GM12878 (cell line): ENCODE results near the gene COMT. TPM values are rescaled to one million over a fixed set of nuclear protein-coding genes. Genes with fewer than 3 reads are reported as not detected.

Source experiments
- ATAC-seq: fragments of 200-7000 bp; cut with Tn5 transposase; 3 replicates; pipeline ENCODE4 v1.9.1; 2020; ENCODE audit warnings: mild to moderate bottlenecking, moderate library complexity
- BruUV-seq: library from RNA; stranded (reverse); fragments of 400-500 nt; replicated peaks from 2 replicates; lab custom pipeline; 2021; lab: Mats Ljungman, UMichigan
- CTCF ChIA-PET: fragments of 300-600 bp; sonication (Branson Sonifier 250); formaldehyde crosslinking; extraction: SDS; loops from one replicate; lab custom pipeline; 2021; ENCODE audit warnings: inconsistent platforms; lab: Yijun Ruan, JAX
- POLR2A ChIA-PET: fragments of 350-600 bp; formaldehyde crosslinking; extraction: SDS; loops from one replicate; lab custom pipeline; 2021; ENCODE audit warnings: inconsistent platforms; lab: Charles Lee
- RAD21 ChIA-PET: fragments of 300-600 bp; sonication (Branson Sonifier 250); formaldehyde crosslinking; loops from one replicate; lab custom pipeline; 2023; ENCODE audit warnings: antibody characterized with exemption; ENCODE audit not compliant: unreplicated experiment; lab: Charles Lee
- SMC1A ChIA-PET: fragments of 300-600 bp; sonication (Branson Sonifier 250); formaldehyde crosslinking; loops from one replicate; lab custom pipeline; 2023; ENCODE audit not compliant: unreplicated experiment, uncharacterized antibody; lab: Charles Lee
- DNase-seq: peaks from one replicate; pipeline ENCODE4 v3.0.0-alpha.2; 2011; ENCODE audit warnings: low read depth, low spot score
- FAIRE-seq: peaks from 3 replicates; lab custom pipeline; 2011; peaks lifted over from hg19 to GRCh38; lab: Jason Lieb, UNC
- H2AFZ ChIP-seq: 2 replicates; pipeline ENCODE4 v1.6.0; 2011; ENCODE audit warnings: low read depth, low read length, control low read depth; ENCODE audit not compliant: control insufficient read depth
- H3K27ac ChIP-seq: 2 replicates; pipeline ENCODE4 v1.5.1; 2011; ENCODE audit warnings: control low read depth; ENCODE audit not compliant: control insufficient read depth, insufficient read depth
- H3K27me3 ChIP-seq, 2 experiments: replicated peaks in 1 of 2; 2 replicates each; pipeline versions ENCODE4 v1.6.0 to v1.6.1; 2011; ENCODE audit warnings: low read length in 1 of 2; ENCODE audit not compliant: control insufficient read depth in 2 of 2, insufficient read depth in 2 of 2
- H3K36me3 ChIP-seq, 2 experiments: 2 replicates each; pipeline ENCODE4 v1.5.1; 2011; ENCODE audit warnings: low read length in 1 of 2; ENCODE audit not compliant: control insufficient read depth in 2 of 2, insufficient read depth in 2 of 2
- H3K4me1 ChIP-seq: 2 replicates; pipeline ENCODE4 v1.6.1; 2011; ENCODE audit warnings: mild to moderate bottlenecking, low read length, moderate library complexity, mixed read lengths; ENCODE audit not compliant: control insufficient read depth, insufficient read depth
- H3K4me2 ChIP-seq: 2 replicates; pipeline ENCODE4 v1.6.0; 2011; ENCODE audit warnings: control low read depth; ENCODE audit not compliant: control insufficient read depth, insufficient read depth
- H3K4me3 ChIP-seq: fragments of 200-600 bp; sonication (generic); 2 replicates; pipeline ENCODE4 v1.5.1; 2016
- H3K79me2 ChIP-seq: 2 replicates; pipeline ENCODE4 v1.6.0; 2011; ENCODE audit warnings: low read length; ENCODE audit not compliant: control insufficient read depth, insufficient read depth
- H3K9ac ChIP-seq: 2 replicates; pipeline ENCODE4 v1.8.0; 2011; ENCODE audit warnings: low read length, control low read depth, mixed read lengths; ENCODE audit not compliant: control insufficient read depth, insufficient read depth
- H3K9me3 ChIP-seq: replicated peaks from 3 replicates; pipeline ENCODE4 v1.5.1; 2011; ENCODE audit warnings: mild to moderate bottlenecking, low read length; ENCODE audit not compliant: control insufficient read depth, insufficient read depth
- H4K20me1 ChIP-seq: 2 replicates; pipeline ENCODE4 v1.6.0; 2011; ENCODE audit not compliant: control insufficient read depth, insufficient read depth
- EED ChIP-seq: sonication (generic); IDR thresholded peaks from 2 replicates; pipeline ENCODE4 v1.6.1; 2016; ENCODE audit warnings: antibody characterized with exemption, low read depth
- EZH2 ChIP-seq: IDR thresholded peaks from 2 replicates; pipeline ENCODE4 v1.6.1; 2012; ENCODE audit warnings: low read depth, mild to moderate bottlenecking, control low read depth, inconsistent platforms, low read length, borderline replicate concordance; ENCODE audit not compliant: control insufficient read depth
- JUND ChIP-seq: IDR thresholded peaks from 2 replicates; pipeline ENCODE4 v1.6.1; 2012; ENCODE audit warnings: low read depth, mild to moderate bottlenecking, low read length, improper control_type of control experiment, moderate library complexity
- KLF5 ChIP-seq: fragments of 450-650 bp; IDR thresholded peaks from 2 replicates; pipeline ENCODE4 v1.6.1; 2014; ENCODE audit warnings: mild to moderate bottlenecking; ENCODE audit not compliant: partially characterized antibody
- NFYB ChIP-seq: IDR thresholded peaks from 2 replicates; pipeline ENCODE4 v1.6.1; 2011; ENCODE audit warnings: low read depth, mild to moderate bottlenecking, low read length, improper control_type of control experiment, moderate library complexity; ENCODE audit not compliant: insufficient read depth
- RBBP5 ChIP-seq: fragments of 200-600 bp; sonication (generic); conservative IDR thresholded peaks from 2 replicates; pipeline ENCODE4 v1.6.1; 2016
- RCOR1 ChIP-seq: conservative IDR thresholded peaks from 2 replicates; pipeline ENCODE4 v1.6.1; 2012; ENCODE audit warnings: low read depth, low read length, improper control_type of control experiment
- SREBF1 ChIP-seq: IDR thresholded peaks from 2 replicates; pipeline ENCODE4 v1.6.1; 2012; ENCODE audit warnings: mild to moderate bottlenecking, low read length
- SUPT20H ChIP-seq: IDR thresholded peaks from 2 replicates; pipeline ENCODE4 v1.6.1; 2011; ENCODE audit warnings: low read depth, mild to moderate bottlenecking, low read length, moderate library complexity, borderline replicate concordance; ENCODE audit not compliant: control insufficient read depth
- TCF12 ChIP-seq: IDR thresholded peaks from 2 replicates; pipeline ENCODE4 v1.6.1; 2011; ENCODE audit warnings: low read depth, mild to moderate bottlenecking, low read length
- YY1 ChIP-seq: IDR thresholded peaks from 2 replicates; pipeline ENCODE4 v1.6.1; 2011; ENCODE audit warnings: low read depth, mild to moderate bottlenecking, low read length
- ZSCAN29 ChIP-seq: fragments of 450-650 bp; IDR thresholded peaks from 2 replicates; pipeline ENCODE4 v1.6.1; 2017; ENCODE audit warnings: mild to moderate bottlenecking, moderate library complexity
- WGBS: methylation state at CpG from one replicate; pipeline ENCODE4 v1.1.6; 2016; ENCODE audit warnings: low lambda C conversion rate; ENCODE audit not compliant: insufficient replicate concordance, insufficient coverage; ENCODE audit errors: missing lambda C conversion rate; 5-methylcytosine and 5-hydroxymethylcytosine counted together
- in situ Hi-C: fragments of 300-500 bp; cut with MboI; formaldehyde crosslinking; loops from 9 replicates; pipeline ENCODE4 v1.14.3; 2018; ENCODE audit warnings: mixed read lengths
- intact Hi-C: fragments of 100-400 bp; cut with micrococcal nuclease; formaldehyde crosslinking; loops from one replicate; pipeline ENCODE4 v1.14.2; 2022; ENCODE audit not compliant: unreplicated experiment
- polyA plus RNA-seq, 11 experiments: library from polyadenylated mRNA; depleted of rRNA in 4 of 11; unstranded in 6 of 11; stranded (reverse) in 5 of 11; fragments of >200 nt; fragmentation: Nextera tagmentation in 4 of 11; fragmentation: Illumina TruSeq in 1 of 11; extraction: Ambion mirVana in 4 of 11; extraction: Trizol in 1 of 11; gene quantifications; 1 replicate in 1 of 11; 2 replicates in 10 of 11; pipeline versions ENCODE4 v1.2.1 to v1.2.3, GENCODE V29; 2011 to 2016; ENCODE audit warnings: inconsistent platforms in 2 of 11, missing spikeins in 2 of 11, low read depth in 1 of 11
- total RNA-seq, 4 experiments: library from RNA; depleted of rRNA in 3 of 4; stranded (reverse); fragments of >200 nt in 3 of 4; fragmentation: Illumina TruSeq in 1 of 4; extraction: Trizol in 1 of 4; gene quantifications; 2 replicates each; pipeline versions ENCODE4 v1.2.1 to v1.2.3, GENCODE V29; 2013 to 2021
- TF ChIP-seq, protein P1 (sequence below): fragments of 450-650 bp; formaldehyde crosslinking; IDR thresholded peaks from 2 replicates; pipeline ENCODE4 v1.4.0; 2022; ENCODE audit warnings: mild to moderate bottlenecking, moderate library complexity
- TF ChIP-seq, protein P2 (sequence below): IDR thresholded peaks from 2 replicates; pipeline ENCODE4 v1.6.1; 2011; ENCODE audit warnings: low read depth, low read length, improper control_type of control experiment, borderline replicate concordance

Gene COMT
- total and polyA plus RNA-seq, 10 of the 15 experiments (the other 5 are each of a cell fraction or from before 2014, with no cell fraction given): 4.5 to 152 (median 66.1) TPM

DNA sequence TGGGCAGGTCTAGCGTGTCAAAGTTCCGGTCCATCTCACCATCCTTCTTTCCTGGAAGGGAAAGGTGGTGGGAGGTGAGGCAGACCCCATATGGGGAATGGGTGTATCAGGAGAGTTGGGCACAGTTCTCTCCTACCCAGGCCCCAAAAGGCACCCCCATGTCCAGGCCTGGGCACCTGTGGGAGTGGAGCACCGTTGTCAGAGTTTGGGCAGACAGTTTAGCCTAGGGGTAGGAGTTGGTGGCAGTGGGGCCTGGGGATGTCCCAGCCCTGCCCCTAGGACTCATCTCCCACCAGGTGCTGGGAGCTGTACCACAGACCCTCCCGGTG, 34.1 kb downstream of the COMT start:
- no peaks in the 10 kb centered on the region for H3K9me3 ChIP-seq
- BruUV-seq: no TSS peak
- DNase-seq (no peak), ATAC-seq (no peak), FAIRE-seq (no peak)
- H3K27ac ChIP-seq: no peak overlapping the region
- H3K4me1 ChIP-seq: no peaks in the 10 kb centered on the region
- H2AFZ ChIP-seq: no peak overlapping the region
- ChIA-PET POLR2A (no interaction called here), CTCF (interaction anchor here (1.2 kb wide), 1 partner anchor 38 kb away, joined by 3 read pairs; no protein-coding TSS in a partner anchor), SMC1A (no interaction called here)
- no peak overlapping the region for H3K4me2 ChIP-seq
- no peak overlapping the region for H3K9ac ChIP-seq
- no peaks in the 10 kb centered on the region for H3K27me3 ChIP-seq
- no peak overlapping the region for H3K4me3 ChIP-seq
- H3K36me3 ChIP-seq: no peaks in the 10 kb centered on the region; a peak in 2 of 4 replicates
- WGBS: 60% methylated on average over 4 of the region's 4 CpGs
- in situ Hi-C loops: no loop called here
- TF ChIP-seq YY1 (no peak), TCF12 (no peak), RCOR1 (no peak), JUND (no peak), SREBF1 (no peak), ZSCAN29 (no peak), EED (no peak), NFYB (no peak), SUPT20H (no peak), RBBP5 (no peak), KLF5 (no peak), EZH2 (no peak)
- TF ChIP-seq, protein P1, sequence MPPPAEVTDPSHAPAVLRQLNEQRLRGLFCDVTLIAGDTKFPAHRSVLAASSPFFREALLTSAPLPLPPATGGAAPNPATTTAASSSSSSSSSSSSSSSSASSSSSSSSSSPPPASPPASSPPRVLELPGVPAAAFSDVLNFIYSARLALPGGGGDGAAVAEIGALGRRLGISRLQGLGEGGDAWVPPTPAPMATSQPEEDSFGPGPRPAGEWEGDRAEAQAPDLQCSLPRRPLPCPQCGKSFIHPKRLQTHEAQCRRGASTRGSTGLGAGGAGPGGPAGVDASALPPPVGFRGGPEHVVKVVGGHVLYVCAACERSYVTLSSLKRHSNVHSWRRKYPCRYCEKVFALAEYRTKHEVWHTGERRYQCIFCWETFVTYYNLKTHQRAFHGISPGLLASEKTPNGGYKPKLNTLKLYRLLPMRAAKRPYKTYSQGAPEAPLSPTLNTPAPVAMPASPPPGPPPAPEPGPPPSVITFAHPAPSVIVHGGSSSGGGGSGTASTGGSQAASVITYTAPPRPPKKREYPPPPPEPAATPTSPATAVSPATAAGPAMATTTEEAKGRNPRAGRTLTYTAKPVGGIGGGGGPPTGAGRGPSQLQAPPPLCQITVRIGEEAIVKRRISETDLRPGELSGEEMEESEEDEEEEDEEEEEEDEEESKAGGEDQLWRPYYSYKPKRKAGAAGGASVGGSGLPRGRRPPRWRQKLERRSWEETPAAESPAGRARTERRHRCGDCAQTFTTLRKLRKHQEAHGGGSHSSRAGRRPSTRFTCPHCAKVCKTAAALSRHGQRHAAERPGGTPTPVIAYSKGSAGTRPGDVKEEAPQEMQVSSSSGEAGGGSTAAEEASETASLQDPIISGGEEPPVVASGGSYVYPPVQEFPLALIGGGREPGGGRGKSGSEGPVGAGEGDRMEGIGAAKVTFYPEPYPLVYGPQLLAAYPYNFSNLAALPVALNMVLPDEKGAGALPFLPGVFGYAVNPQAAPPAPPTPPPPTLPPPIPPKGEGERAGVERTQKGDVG (CRISPR knock-in tag): no peak
- TF ChIP-seq, protein P2, sequence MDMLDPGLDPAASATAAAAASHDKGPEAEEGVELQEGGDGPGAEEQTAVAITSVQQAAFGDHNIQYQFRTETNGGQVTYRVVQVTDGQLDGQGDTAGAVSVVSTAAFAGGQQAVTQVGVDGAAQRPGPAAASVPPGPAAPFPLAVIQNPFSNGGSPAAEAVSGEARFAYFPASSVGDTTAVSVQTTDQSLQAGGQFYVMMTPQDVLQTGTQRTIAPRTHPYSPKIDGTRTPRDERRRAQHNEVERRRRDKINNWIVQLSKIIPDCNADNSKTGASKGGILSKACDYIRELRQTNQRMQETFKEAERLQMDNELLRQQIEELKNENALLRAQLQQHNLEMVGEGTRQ: no peak
- TF ChIP-seq, all 136 proteins: peak for 0
- Histone ChIP-seq H4K20me1 (no peaks in the 10 kb centered on the region), H3K79me2 (no peaks in the 10 kb centered on the region)
- RAD21 ChIA-PET: no interaction called here
- intact Hi-C loops: no loop called here
